CD4-positive, alpha-beta T cell treated with Interleukin-15 for 4 hours (primary cell): ENCODE results near the gene ARHGEF18.
"Not testable (repeated sequence)": the region's sequence is repeated elsewhere in the genome, so short reads cannot be mapped to it uniquely, and the experiment has no call there.

ENCODE experiments used
- DNase-seq: peaks from one replicate; pipeline ENCODE4 v3.0.0-alpha.2; 2020; ENCODE audit warnings: low spot score

The ARHGEF18 gene

DNA sequence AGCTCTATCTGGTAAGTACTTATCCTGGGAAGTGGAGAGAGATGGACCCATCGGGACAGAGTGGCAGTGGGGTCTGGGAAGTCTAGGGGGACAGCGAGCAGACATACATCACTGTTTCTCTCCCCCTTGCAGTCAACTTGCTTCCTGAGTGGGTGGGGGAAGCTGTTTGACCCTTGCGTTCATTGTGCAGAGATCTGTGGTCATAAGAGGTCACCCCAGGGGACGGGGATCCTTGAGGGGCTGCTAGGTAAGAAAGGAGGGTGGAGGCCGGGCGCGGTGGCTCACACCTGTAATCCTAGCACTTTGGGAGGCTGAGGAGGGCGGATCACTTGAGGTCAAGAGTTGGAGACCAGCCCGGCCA is 474 bp downstream of the ARHGEF18 start:
- DNase-seq: no peak

GRCh38 chr19:7349961-7350711 is 1.4 kb downstream of the ARHGEF18 start:
- peak; percentile 53 for DNase-seq

GRCh38 chr19:7351861-7352260 is 3.1 kb downstream of the ARHGEF18 start:
- DNase-seq: no peak

DNA sequence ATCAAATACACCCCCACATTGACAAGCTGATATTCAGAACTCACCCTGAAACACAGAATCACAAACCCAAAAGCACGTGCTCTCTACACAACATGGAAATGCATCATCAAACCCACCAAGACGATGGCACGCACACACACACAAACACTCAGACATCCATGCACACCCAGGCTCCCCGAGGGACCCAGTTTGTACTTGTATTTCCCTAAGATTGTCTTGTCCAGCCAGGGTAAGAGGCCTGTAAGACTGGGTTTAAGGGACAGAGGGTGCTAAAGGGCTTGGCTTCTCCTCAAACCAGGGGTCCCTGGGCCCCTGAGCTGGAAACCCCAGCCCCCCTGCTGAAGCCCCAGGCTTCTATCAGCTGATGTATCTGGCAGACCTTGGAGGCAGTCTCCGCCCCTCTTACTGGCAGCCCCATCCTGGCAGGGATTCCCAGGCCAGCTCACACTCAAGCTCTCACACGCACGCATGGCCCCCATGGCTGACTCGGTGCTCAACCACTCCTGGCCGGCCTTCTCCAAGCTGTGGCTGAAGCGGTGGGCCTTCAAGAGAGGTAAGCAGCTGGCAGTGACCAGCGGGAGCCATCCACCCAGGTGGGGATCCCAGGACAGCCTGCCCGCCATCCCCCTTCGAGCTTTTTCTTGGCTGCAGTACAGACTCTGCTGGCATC is 6.5 kb downstream of the ARHGEF18 start:
- no peak for DNase-seq

- no peak for DNase-seq
Measured at GRCh38 chr19:7355871-7356270, 7.1 kb downstream of the ARHGEF18 start.

- DNase-seq: no peak
Measured at GRCh38 chr19:7356899-7357627, 8.3 kb downstream of the ARHGEF18 start.

DNA sequence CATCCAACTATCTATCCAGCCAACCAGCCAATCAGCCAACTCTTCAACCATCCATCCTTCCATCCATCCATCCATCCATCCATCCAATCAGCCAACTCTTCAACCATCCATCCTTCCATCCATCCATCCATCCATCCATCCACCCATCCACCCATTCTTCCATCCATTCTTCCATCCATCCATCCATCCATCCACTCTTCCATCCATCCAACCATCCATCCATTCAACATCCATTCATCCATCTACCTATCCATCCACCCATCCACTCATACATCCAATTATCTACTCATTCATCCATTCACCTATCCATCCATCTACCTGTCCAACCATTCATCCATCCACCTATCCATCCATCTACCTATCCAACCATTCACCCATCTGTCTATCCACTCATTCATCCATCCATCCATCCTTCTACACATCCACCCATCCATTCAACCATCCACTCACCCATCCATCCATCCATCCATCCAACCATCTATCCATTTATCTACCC is 9.4 kb downstream of the ARHGEF18 start:
- DNase-seq: no peak

- DNase-seq: no peak
Measured at GRCh38 chr19:7360393-7360984, 11.8 kb downstream of the ARHGEF18 start.

DNA sequence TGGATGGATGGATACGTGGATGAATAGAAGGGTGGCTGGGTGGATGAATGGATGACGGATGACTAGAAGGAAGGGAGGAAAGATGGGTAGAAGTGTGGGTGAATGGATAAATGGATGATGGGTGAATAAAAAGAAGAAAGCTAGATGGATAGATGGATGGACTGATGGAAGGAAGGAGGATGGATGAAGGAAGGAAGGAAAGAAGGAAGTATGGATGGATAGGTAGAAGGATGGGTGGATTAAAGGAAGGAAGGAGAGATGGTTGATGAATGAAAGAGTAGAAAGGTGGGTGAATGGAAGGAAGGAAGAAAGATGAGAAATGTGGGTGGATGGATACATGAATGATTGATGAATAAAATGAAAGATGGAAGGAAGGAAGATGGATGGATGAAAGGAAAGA is 14.5 kb downstream of the ARHGEF18 start:
- no peak for DNase-seq

- peak; percentile 48 for DNase-seq
Measured at GRCh38 chr19:7366701-7367420, 18.1 kb downstream of the ARHGEF18 start.

- DNase-seq: no peak
Measured at GRCh38 chr19:7368456-7368855, 19.7 kb downstream of the ARHGEF18 start.

DNA sequence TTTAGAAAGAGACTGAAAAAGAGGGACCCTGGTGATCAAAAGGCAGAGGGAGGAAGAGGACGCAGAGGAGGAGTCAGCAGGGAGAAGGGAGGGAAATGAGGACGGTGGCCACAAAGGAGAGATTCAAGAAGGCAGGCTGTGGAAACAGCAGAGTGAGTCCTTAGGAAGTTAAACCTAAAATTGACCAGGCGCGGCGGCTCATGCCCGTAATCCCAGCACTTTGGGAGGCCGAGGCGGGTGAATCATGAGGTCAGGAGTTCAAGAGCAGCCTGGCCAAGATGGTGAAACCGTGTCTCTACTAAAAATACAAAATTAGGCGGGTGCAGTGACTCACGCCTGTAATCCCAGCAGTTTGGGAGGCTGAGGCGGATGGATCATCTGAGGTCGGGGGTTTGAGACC is 20.1 kb downstream of the ARHGEF18 start:
- not testable (repeated sequence) for DNase-seq

DNA sequence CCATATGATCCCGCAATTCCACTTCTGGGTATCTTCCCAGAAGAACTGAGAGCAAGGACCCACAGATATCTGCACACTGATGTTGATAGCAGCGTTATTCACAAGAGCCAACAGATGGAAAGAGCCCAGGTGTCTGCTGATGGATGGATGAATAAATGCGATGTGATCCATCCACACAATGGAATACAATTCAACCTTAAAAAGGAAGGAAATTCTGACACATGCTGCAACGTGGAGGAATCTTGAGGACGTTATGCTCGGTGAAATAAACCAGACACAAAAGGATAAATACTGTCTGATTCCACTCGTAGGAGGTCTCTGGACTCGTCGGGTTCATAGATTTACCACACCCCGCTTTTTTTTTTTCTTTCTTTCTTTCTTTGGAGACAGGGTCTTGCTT is 21.8 kb downstream of the ARHGEF18 start:
- DNase-seq: no peak

DNA sequence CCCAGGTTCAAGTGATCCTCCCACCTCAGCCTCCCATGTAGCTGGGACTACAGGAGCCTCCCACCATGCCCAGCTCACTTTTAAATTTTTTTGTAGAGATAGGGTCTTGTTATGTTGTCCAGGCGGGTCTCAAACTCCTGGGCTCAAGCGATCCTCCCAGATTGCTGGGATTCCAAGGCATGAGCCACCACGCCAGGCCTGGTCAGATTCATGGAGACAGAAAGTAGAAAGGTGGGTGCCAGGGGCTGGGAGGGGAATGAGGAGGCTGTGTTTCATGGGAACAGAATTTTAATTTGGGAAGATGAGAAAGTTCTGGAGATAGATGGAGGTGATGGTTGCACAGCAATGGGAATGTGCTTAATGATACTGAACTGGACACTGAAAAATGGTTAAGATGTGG is 22.3 kb downstream of the ARHGEF18 start:
- DNase-seq: no peak

GRCh38 chr19:7372810-7373209 is 24.1 kb downstream of the ARHGEF18 start:
- no peak for DNase-seq

GRCh38 chr19:7373862-7374261 is 25.1 kb downstream of the ARHGEF18 start:
- no peak for DNase-seq

GRCh38 chr19:7376151-7376852 is 27.6 kb downstream of the ARHGEF18 start:
- DNase-seq: no peak

- no peak for DNase-seq
Measured at GRCh38 chr19:7377196-7377595, 28.5 kb downstream of the ARHGEF18 start.

GRCh38 chr19:7381073-7381390 is 32.3 kb downstream of the ARHGEF18 start:
- DNase-seq: no peak

DNA sequence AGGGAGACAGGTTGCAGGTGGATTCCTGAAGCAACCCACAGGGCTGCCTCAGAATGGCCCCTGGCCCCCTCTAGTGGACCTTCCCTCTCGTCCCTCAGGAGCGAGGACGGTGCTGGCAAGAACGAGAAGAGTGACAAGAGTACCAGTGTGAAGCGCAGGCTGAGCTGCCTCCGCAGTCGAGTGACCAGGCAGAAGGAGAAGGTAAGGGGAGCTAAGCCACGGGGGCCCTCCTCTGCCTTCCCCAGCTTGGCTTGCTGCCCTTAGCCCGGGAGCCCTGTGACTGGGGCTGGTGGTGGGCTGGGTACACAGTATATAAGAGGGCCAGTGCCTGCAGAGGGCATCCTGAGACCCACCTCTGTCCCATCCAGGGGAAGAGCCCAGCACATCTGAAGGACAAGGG is 34.0 kb downstream of the ARHGEF18 start:
- DNase-seq: no peak

DNA sequence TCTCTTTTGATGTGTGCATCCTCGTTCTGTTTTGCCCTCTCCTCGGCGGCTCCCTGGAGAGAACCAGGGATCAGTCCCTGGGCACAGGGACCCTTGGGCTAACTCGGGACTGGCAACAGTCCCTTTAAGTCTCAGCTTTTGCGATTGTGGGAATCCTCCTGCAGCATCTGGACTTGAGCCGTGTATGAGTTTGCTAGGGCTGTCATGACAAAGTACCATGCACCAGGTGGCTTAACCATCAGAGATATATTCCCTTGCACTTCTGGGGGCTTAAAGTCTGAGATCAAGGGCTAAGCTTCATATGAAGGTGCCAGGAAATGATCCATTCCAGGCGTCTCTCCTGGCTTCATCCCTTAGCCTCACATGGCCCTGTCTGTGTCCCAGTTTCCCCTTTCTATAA is 34.5 kb downstream of the ARHGEF18 start:
- no peak for DNase-seq
